ENCODE results near the gene SPEN.

SPEN gene

DNA sequence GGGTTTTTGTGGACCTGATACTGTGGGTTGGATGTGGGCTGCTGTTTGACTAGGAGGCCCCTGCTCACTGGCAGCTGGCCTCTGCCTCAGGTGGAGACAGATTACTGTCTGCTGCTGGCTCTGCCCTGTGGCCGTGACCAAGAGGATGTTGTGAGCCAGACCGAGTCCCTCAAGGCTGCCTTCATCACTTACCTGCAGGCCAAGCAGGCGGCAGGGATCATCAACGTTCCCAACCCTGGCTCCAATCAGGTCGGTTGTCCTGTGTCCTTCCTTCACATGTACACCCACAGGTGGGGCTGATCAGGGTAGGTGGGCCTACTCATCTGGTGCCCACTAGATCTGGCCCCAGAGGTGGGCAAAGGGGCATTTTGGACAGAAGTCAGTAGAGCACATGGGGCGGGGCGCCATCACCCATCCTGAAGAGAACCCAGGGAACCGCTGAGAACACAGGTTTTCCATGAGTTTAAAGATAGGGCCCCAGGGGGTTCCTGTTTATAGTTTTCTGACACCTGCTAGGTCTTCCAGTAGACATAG lies 91.2 kb downstream of the SPEN start:
- no peak for DNase-seq

DNA sequence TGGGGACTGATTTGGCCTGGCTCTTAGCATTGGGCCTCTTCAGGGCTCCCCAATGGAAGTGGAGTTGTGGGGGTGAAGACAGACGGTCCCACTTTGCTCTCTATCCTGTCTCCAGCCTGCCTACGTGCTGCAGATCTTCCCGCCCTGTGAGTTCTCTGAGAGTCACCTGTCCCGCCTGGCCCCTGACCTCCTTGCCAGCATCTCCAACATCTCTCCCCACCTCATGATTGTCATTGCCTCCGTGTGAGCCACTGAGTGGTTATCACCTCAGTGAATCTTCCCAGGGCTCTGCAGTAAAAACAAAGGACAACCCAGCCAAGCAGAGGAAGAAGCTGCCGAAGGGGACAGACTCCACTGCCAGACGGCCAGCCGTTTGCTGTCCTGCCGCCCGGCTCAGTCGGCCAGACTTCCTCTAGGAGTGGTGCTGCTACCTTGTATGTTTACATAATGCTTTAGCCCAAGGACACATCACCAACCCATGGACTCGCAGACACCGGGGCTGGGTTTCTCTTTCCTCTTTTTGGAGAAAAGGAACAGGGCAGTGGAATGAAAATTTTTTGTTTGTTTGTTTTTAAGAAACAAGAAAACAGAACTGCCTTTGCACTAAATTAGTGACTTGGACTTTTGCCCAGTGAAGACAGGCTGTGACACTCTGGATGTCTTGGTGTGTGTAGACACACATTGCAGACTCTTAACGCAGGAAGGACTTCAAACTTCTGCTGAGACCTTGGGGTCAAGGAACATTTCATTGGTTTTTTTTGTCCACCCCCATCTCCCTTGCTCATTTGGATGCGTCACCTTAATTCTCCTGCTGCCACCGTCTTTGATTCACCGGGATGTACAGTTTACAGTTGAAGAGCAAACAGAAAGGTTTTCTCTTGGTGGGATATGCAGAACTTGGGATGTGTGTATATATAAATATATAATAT lies 91.9 kb downstream of the SPEN start:
- no peak for DNase-seq

DNA sequence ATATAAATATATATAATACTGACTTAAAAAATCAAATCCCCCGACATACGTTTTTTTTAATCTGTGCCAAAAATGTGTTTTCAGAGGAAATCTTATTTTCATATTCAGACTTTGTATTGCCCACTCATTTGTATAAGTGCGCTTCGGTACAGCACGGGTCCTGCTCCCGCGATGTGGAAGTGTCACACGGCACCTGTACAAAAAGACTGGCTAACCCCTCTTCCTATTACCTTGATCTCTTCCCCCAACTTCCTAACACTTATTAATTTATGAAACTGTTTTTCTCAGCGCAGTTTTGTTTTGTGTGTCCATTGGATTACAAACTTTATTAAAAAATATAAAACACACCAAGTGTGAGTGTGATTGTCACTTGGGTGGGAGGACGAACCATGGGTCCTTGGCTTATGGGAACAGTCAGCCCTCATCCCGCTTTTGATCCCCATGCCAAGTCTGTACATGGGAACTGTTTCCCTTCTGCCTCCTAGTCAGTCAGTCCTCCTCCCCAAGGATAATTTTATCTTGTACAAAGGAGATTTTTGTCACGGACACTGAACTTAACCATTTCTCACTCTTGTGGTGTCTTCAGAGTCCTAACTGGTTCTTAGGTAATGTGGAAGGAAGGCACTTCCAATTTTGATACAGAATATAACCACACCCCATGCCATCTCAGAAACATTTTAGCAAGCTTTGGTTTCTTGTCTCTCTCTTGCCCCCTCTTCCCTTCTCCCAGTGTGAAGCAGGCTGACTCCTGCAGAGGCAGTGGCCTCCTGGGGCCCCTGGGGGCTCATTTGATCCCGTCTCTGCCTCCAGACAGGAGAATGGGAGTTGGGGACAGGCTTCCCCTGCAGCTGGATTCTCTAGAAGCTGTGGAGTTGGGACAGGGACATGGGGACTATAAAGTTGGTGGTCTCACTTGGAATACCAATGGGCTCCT lies 92.9 kb downstream of the SPEN start:
- no peak for DNase-seq

DNA sequence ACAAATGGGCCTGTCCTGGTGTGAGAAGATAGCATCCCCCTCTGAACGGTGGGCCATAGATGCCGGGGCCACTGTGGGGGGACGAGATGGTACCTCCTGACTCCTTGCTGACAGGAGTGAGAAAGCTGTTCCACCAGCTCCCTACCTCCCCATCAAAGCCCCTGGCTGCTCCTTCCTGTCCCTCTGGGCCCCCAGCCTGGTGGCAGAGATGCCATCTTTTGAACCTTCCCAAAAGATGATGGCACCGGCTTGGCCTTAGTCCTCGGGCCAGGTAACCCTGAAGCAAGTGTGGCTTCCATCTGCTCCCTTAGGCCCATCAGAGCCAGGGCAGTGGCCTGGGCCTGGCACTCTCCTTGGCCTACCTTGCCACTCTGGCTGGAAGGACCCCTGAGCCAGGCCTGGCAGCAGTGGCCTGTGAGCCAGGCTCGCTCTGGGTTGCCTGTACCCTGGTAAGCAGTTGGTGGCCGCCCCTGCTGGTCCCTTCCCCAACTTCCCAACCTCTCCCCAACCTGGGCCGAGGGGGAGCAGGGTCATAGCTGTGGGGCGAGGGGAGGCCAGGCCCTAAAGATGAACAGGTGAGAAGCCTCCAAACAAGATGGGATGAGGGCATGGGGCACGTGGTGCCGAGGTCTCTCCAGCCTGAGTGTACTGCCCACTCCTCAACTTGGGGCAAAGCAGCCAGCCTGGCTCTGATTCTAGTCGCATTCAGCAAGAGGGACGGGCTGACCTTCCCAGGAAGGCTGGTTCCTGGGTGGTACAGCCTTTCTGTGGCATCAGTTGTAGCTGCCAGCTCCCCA lies 93.7 kb downstream of the SPEN start:
- DNase-seq, result no peak

DNA sequence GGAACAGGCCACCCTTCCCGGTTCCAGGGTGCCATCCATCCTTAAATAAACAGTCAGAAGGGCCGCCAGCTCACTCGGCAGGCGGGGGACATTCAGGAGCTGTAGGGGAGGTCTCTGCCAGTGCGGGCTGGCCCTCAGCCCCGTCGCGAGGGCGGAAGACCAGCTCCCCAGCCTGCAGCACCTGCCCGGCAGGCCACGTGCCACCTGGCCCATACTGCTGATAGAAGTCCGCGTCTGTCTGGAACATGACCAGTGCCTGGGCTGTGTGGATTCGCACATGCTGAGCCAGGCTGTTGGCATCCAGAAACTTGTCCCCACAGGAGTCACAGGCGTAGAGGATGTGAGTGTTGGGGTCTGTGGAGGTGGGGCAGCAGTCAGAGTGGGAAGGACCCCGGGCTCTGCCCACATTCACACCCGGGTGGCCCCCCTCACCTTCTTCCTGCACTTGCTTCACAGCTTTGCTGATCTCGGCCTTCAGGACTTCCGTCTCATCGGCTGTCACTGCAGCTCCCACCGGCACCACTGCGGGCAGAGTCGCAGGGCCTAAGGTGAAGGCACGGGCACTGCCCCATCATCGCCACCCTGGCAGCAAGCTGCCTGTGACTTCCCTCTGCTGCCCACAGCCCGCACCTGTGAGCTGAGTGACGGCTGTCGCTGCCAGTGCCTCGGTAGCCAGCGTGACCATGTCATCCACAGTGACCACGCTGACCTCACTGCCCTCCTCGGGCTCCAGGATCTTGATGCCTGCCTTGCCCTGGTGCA lies 94.6 kb downstream of the SPEN start:
- DNase-seq, result no peak

DNA sequence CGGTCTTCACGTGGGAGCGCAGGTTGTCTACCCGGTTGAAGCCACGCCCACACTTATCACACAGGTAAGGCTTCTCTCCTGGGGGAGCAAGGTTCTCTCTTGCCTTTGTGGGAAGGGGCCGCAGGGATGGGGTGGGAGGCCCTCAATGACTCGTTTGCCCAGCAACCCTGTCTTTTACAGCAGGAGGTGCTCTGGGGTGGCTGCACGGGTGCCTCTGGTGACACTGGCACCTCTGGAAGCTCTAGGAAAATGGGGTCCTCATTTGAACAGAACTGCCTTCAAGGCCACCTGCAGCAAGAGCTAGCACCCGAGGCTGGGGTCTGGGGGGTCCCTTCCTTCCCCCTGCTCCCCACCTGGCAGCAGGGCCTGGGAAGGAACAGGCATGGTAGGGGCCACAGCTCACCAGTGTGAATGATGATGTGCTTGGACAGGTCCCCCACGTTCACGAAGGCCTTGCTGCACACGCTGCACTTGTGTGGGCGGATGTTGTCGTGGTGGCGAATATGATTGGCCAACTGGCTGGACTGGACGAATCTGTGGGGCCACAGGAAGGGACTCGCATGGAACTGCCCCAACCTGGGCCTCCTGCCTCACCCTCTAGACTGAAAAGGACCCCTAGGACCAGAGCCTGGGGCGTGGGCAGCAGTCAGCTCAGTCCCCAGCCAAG lies 95.3 kb downstream of the SPEN start:
- no peak for DNase-seq

DNA sequence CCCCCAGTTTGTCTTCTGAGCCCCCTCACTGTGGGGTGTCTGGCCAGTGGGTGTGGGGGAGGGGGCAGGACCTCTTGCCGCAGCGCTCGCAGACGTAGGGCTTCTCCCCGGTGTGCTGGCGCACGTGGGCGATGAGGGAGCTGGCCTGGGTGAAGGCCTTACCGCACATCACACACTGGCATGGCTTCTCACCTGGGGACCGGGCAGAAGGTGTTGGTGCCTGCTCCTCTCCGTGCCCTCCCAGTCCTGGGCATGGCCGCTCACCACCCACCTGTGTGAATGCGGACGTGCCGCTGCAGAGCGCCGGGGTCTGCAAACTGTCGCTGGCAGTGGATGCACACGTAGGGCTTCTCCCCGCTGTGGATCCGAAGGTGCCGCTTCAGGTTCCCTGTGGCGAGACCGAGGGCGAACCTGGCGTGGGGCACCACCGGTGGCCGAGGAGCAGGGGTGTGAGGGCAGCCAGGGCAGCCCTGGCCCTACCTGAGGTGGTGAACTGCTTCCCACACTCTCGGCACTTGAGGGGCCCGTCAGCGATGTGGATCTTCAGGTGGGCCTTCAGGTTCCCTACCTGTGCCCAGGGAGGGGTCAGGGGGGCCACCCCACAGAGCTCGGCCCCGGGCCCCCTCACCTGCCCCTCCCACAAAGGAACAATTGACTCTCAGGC lies 96.0 kb downstream of the SPEN start:
- DNase-seq, result no peak

DNA sequence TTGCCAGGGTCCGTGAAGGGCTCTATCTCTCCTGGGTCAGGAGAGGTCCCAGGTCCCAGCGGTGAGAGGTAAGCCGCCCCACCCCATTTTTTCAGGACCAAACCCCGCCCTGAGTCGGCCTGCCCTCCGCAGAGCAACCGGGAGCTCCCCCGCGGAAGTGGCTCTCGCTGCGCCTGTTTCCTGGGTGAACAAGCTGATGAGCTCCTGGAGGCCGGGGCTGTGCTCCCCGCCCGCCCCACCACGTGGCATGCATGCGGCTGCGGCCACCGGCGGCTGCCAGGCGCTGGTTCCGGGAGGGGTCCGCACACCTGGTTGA lies 96.4 kb downstream of the SPEN start:
- no peak for DNase-seq

DNA sequence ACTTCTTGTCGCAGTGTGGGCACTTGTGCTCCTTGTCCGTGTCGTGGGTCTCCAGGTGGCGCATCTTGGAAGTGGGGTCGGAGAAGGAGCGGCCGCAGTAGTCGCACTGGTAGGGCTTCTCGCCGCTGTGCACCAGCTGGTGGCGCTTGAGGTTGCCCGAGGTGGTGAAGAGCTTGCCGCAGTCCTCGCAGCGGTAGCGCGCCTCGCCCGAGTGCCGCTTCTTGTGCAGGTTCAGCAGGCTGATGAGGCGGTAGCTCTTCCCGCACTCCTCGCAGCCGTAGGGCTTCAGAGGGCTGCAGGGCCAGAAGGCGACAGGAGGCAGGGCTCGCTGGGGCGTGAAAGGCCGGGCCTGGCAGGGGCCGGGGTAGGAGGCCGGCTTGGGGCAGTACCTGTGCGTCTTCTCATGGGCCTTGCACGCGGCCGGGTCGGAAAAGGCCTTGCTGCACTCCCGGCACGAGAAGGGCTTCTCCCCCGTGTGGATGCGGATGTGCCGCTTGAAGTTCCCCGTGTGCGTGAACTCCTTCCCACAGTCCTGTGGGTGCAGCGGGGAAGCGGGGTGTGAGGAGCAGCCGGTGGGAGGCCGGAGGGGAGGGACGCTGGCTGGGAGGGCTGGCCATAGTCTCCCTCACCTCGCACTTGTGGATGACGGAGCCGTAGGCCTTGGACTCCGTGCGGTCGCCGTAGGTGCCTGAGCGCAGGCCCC lies 97.0 kb downstream of the SPEN start:
- no peak for DNase-seq

DNA sequence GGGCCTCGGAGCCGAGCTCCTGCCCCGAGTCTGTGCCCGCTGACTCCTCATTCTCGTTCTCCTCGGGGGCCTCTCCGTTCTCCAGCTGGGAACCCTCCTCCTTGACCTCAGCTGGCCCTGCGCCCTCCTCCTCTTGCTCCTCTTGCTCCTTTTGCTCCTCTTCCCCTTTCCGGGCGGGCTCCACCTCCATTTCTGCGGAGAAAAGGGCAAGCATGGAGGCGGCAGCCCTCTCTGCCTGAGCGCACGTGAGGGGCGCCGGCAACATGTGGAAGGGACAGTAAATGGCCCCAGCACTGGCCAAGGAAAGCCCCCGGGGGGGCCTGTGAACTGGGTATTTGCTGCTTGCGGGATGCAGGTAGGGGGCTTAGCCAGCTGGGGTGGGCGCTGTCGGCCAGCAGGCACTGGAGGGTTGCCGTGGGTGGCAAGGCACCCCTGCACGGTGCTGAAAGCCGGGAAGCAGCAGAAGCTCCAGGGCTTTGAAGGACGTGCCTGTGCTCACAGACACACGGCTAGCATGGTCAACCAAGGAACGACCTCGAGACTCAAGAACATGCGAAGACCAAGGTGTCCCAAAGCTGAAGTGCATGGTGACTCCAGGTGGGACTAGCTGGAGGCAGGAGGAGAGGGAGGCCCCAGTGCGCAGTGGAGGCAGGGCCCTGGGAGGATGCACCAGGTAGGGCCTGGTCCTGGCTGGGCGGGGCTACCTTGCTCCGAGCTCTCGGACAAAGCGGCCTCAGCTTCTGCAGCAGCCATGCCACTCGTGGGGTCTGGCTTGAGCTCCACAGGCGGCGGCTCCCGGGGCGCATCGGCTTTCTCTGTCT lies 97.7 kb downstream of the SPEN start:
- no peak for DNase-seq

DNA sequence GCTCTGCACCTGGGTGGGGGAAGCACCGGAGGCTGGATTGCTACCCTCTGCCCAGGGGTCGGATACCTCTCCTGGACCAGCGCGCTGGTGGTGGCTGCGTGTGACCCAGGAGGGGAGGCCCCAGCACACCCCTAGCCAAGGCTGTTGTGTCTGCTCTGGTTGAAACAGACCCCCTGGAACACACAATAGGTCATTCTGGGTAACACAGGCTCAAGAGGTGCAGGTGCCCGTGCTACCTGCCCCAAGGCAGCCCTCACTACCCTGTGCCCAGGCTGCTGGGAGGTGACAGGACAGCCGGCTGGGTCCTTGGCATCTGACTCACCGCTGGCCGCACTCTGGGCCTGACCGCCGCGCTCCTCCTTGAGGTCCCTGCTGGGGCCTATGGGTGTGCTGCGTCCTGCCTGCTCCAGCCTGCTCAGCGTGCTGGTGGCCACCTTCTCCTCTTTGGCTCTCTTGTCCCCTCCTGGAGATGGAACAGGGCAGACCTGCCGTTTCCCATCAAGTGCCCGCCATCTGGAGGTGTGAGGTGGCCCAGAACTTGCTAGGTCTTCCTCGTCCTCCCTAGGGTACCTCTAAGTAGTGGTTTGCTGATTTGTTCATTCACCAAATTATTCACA lies 98.4 kb downstream of the SPEN start:
- no peak for DNase-seq

DNA sequence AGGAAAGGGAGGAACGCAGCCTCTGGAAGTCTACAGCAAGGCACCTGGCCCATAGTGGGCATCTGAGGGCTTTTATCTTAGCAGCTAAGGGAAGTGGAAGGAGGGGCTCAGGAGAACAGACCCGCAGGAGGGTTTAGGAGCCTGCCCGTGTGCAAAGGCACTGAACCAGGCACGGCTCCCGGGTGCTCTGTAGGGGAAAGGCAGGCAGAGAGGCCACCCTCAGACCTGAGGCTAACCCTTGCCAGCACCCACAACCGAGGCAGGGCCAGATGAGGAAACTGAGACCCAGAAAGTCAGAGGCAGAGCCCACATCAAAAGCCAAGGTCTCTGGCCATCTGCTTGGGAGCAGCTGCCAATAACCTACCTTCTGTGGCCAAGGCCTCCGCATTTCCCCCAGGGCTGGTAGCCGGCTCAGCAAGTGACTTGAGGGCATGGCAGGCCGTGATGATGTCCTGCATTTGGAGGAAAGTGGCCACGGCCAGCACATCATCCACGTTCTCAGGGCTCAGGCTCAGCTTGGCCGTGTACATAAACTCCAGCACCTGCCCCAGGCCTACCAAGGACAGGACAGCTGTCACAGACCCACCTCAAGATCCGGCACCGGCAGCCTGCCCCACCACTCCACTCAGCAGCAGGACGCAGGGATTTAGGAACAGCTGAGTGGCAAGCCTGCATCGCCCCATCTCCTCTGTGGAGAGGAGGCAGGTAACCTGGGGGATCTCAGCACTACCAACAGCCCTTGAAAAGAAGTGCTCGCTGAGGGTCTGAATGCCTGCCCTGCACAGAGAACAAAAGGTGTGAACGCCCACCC lies 99.3 kb downstream of the SPEN start:
- DNase-seq, result no peak

DNA sequence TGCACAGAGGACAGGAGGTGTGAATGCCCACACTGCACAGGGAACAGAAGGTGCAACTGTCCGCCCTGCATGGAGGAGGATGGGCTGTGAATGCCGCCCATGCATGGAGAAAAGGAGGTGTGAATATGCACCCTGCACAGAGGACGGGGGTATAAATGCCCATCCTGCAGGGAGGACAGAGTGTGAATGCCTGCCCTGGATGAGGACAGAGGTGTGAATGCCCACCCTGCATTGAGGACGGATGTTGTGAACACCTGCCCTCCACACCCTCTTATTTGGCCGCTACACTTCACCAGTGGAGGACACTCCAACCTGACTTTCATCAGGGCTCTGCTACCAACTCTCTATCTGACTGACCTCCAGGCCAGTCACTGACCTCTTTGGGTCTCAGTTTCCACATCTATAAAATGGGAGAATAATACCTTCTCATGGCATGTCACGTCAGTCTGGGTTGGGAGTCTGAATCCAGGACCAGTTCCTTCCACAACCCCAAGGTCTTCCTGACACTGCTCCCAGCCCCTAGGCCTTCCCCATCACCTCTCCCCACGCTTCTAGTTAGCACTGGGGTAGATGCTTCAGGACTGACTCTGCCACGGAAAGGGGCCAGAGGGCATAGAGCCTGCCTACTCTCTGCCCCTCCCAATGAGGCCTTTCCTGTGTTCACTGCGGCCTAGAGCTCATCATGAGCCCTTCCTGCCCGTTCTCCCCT lies 100.0 kb downstream of the SPEN start:
- DNase-seq, result no peak

DNA sequence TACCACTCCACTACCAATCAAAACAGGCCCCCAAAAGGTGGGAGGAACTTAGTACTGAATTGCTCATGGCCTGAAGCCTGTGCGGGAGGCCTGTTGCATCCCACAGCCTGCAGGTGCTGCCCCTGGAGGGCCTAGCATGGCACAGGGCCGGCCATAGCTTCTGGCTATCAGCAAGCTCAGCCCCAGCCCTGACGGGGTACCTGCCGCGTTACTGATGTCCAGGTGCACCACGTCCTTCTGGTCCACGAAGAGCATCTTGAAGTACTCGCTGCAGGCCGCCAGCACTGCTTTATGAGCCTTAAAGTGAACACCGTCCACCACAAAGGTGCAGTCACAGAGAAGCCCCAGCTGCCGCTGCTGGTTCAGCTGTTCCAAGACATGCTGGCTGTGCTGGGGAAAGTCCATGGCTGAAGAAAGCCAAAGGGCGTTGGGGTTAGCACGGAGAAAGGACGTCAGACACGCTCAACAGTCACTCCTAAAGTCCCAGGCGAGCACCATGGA lies 100.6 kb downstream of the SPEN start:
- DNase-seq, result no peak

DNA sequence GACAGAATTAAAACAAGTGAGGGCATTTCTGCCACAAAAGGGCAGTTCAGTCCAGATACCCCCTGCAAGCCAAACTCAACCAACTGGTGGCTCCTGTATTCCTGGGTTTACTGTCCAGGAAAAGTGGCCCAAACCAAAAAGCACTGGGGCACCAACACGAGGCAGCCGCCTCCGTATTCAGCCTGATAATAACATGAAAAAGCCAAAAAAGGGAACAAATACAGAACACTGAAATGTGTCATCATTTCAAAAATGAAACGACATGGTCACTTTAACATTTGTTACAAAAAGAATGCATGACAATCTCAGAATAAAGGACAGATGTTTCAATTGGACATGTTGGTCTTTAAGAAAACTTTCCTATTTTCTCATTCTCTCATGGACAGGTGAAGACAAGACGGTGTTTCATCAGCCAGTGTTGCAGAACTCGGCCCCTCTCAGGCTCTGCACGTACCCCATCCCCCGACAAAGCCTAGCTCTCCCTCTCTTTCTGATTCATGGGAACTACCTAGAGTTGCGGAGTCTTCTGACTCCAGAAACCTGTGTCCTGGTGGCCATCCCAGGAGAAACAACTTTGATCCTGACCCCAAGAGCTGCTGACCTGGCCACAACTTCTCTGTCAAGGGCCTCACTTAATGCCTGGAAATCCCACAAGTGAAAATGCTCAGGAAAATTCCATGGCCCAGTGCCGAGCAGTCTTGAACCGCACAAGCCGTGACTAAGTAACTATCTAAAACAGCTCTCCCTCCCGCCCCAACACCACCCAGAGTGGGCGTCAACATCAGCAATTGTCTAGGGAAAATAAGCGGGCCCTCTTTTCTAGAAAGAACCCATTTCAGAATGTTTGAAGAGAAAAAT lies 101.3 kb downstream of the SPEN start:
- DNase-seq, result no peak

Data from NCI-H526 treated with DMSO at 0.1 percent for 48 hours (cell line).